NCI-H146 treated with DMSO at 0.1 percent for 48 hours (cell line): ENCODE results near the gene TSKU.

Source experiments
- DNase-seq: peaks from one replicate; lab custom pipeline; 2025; ENCODE audit not compliant: unreplicated experiment; lab: John Stamatoyannopoulos, UW

Gene TSKU

DNA sequence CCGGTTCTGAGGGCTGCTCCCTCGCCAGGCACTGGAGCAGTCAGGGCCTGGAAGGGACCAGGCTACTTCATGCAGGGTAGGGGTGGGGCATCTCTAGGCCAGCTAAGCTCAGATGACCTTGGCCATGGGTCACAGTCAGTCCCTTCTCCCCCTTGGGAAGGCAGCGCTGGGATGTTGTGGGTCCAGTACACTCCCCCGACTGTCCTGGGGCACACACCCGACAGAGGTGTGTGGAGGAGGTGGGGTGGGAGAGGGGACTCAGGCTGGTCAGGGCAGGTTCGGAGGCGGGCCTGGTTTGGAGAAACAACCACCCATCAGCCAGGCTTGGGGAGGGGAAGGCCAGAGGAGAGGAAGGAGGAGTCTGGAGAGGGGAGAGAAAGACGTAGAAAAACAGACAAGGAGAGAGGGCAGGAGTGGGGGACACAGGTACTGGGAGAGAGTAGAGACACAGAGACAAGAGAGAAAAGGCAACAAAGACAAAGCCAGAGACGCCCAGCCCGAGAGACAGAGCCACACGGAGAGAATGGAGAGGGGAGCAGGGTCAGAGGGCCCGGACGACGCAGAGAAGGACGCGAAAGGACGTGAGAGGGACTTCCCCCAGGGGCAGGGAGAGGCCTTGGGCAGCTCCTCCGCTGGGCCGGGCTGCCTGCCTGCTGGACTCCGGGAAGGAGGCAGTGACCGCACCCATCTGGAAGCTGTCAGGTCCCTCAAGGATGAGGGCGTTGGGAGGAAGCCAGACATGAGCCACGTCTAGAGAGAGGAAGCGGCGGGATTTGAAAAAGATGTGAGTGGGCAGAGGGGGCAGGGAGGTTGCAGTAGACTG, 30.6 kb upstream of the TSKU start:
- DNase-seq: no peak

- DNase-seq: no peak
Measured at GRCh38 chr11:76753449-76753848, 29.7 kb upstream of the TSKU start.

- no peak for DNase-seq
Measured at GRCh38 chr11:76753950-76754349, 29.2 kb upstream of the TSKU start.

DNA sequence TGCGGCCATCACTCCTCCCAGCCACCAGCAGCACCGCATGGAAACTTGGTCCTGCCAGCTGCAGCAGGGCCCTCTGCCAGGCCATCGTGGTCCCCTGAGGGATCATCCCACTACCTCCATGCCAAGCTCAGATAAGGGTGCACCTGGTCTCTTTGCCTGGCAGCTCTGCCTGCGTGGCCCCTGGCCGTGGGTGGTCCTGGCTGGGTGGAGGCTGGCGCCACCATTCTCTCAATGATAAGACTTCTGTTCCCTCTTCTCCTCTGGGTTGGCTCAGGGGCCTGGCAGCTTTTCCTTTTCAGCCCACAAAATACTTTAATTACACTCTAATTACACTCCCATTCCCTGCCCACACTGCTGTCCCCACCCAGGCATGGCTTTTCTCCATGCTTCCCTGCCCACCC, 26.8 kb upstream of the TSKU start:
- no peak for DNase-seq

GRCh38 chr11:76758311-76758710, 24.8 kb upstream of the TSKU start:
- DNase-seq: no peak

DNA sequence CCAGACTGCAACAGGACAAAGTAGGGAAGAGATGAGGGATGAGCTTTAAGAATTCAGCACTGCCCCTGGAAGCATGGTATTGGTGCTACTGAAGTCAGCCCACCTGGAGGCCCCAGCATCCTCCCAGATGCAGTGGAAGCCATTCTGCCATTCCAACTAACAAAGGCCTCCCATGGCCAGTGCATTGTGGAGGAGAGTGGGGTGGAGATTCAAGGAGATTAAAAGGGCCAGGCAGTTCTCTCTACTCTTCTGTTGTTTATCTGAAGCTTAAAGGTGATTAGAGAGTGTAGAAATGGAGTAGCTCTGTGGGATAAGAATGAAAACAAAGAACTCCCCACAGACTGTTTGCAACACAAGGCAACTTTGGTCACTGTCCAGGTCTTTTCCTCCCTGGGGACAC, 24.1 kb upstream of the TSKU start:
- DNase-seq: no peak

- no peak for DNase-seq
Measured at GRCh38 chr11:76759517-76759916, 23.6 kb upstream of the TSKU start.

DNA sequence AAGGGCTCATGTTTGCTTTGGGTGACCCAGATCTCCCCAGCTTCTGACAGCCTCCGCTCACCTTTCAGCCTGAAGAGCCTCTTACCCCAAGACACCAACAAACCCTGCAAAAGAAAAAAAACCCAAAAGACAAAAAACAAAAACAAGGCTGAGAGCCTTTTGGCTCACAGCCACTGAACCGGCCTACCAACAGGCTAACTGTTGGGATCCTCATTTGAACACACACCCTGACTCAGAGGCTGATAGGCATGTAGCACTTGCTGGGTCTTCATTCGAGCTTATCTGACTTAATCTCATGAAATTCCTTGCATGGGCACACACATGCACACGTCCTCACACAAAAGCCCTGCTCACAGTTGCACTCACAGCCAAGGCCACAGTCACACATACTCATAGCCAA, 22.9 kb upstream of the TSKU start:
- DNase-seq: no peak

GRCh38 chr11:76761718-76762355, 21.3 kb upstream of the TSKU start:
- DNase-seq: no peak

- DNase-seq: no peak
Measured at GRCh38 chr11:76762356-76762752, 20.8 kb upstream of the TSKU start.

GRCh38 chr11:76762867-76763572, 20.1 kb upstream of the TSKU start:
- no peak for DNase-seq

GRCh38 chr11:76763573-76764346, 19.4 kb upstream of the TSKU start:
- no peak for DNase-seq

GRCh38 chr11:76764941-76765665, 18.1 kb upstream of the TSKU start:
- no peak for DNase-seq

GRCh38 chr11:76765863-76766350, 17.2 kb upstream of the TSKU start:
- DNase-seq: no peak

GRCh38 chr11:76766521-76766920, 16.6 kb upstream of the TSKU start:
- DNase-seq: no peak

- no peak for DNase-seq
Measured at GRCh38 chr11:76767659-76768058, 15.5 kb upstream of the TSKU start.

- DNase-seq: no peak
Measured at GRCh38 chr11:76768088-76768908, 14.9 kb upstream of the TSKU start.

GRCh38 chr11:76768909-76769560, 14.1 kb upstream of the TSKU start:
- DNase-seq: no peak
